HG02870 (cell line): ENCODE measurements around the gene ZNF264.
A peak's percentile ranks its signal among the peaks of the same experiment; 100 is the strongest.
"Not testable (repeated sequence)": the region's sequence is repeated elsewhere in the genome, so short reads cannot be mapped to it uniquely, and the experiment has no call there.

Experiments
- ATAC-seq: cut with Tn5 transposase; IDR thresholded peaks from one replicate; pipeline ENCODE4 v1.9.1; 2021; ENCODE audit warnings: mild to moderate bottlenecking, moderate library complexity; ENCODE audit not compliant: unreplicated experiment

ZNF264 gene

DNA sequence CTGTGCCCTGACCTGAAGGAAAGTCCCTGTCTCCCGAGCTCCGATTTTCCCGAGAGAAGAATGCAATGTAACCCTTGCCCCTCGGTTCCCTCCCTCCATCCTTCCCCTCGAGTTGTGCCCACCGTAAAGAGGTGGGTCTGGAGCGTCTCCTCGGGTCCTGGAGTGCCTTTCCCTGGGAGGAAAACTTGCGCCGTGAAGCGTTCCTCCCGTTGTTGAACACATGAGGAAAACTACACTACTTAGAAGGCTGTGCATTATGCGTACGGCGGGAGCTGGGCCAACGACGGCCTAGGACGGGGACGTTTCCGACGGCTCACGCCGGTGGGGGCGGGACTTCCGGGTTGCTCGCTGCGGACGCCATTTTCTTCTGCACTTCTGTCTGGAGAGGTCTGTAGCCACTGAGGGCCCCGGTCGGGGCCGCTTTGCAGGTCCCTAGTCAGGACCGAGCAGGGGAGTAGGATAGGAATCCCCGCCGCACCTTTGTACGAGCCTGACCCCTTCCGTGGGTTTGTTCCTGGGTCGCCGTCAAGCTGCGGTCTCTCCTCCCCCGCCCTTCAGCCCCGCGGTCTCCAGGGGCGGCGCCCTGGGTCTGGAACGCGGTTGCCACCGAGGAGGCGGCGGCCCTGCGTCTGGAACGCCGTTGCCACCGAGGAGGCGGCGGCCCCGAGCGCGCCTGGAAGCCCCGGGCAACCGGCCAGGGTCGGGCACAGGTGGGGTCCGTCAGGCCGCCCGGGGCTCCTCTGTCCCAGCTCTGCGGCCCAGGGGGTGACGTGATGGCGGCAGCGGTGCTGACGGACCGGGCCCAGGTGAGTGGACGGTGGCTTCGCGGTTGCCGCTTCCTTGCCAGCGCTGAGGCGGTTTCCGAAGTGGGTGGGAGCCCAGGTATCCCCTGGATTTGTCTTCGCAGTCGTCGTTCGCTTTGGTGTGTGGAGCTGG, at the start of gene ZNF264:
ZNF264 (plus strand) TSS at position 360 of the 936 bp plus-strand sequence; CDS start at position 774, 414 bp downstream.
- ATAC-seq, result peak; percentile 94

GRCh38 chr19:57141699-57142098, 49.6 kb upstream of the ZNF264 start:
- no peak for ATAC-seq

DNA sequence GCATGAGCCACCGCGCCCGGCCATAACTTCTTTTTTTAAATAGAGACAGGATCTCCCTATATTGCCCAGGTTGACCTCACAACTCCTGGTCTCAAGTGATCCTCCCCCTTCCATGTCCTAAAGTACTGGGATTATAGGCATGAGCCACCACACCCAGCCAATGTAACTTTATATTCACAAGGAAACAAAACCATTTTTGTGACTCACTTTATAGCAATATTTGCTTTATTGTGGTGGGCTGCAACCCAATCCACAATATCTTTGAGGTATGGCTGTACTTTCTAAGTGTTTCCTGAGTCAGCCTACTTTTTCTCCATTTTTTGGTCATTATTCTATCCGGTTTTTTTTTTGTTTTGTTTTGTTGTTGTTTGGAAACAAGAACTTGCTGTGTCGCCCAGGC, 38.4 kb upstream of the ZNF264 start:
- ATAC-seq, result no peak

- no peak for ATAC-seq
Observed at GRCh38 chr19:57161985-57162539, 29.2 kb upstream of the ZNF264 start.

GRCh38 chr19:57165846-57166245, 25.5 kb upstream of the ZNF264 start:
- ATAC-seq, result no peak

DNA sequence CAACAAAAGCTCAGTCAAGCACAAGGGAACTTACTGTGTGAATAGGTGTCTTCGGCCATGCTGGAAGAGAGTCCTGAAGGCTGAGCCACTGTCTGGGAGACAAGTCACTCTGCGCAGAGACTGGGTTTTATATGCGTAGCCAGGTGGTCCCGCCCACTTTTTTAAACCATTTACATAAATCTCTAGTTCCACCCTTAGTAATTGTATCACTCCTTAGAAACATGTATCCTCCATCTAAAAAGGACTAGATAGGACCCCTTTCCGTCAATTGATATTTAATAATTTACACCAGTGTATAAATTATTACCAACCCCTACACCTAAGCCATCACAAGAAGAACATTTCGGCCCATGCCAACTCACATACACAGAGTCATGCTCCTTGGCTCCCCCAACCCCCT, 23.9 kb upstream of the ZNF264 start, which contains the start of gene DUXA:
DUXA (minus strand) TSS at position 101 of the 400 bp plus-strand sequence; CDS start at position 59, 42 bp downstream.
- no peak for ATAC-seq

DNA sequence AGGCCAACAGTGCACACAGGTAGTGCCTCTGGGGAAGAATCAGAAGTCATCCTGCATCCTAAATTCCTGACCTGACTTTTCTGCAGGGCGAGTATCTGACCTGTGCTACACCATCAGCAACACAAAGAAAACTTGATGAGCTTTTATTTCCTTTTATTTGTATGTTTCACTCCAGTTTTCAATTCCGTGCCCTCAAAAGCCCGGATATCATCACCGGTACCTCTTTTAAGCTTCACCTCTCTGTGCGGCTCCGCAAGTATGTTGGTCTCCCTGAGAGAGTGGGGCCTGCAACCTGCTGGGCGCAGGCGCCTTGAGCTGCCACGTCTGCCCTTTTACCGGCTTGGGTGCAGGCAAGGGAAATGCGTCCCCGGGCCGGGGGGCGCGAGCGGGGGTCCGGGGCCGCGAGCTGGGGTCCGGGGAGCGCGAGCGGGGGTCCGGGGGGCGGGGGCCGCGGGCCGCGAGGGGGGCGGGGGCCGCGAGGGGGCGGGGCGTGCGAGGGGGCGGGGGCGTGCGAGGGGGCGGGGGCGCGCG, 19.7 kb upstream of the ZNF264 start:
- no peak for ATAC-seq

DNA sequence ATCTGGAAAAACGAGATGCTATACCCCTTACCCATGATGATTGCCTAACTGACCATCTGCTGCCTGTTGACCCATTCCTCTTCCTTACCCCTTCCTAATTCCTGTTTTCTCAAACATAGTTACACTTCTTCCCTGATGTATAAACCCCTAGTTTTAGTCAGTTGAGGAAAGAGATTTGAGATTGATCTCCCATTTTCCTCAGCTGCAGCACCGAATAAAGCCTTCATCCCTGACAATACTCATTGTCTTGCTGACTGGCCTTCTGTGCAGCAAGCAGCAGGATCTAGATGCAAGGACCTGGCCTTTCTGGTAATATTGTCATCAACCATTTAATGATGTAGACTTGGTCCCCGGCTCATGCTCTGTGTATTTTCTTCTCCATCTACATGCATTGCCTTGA, 999 bp upstream of the ZNF264 start:
- no peak for ATAC-seq

DNA sequence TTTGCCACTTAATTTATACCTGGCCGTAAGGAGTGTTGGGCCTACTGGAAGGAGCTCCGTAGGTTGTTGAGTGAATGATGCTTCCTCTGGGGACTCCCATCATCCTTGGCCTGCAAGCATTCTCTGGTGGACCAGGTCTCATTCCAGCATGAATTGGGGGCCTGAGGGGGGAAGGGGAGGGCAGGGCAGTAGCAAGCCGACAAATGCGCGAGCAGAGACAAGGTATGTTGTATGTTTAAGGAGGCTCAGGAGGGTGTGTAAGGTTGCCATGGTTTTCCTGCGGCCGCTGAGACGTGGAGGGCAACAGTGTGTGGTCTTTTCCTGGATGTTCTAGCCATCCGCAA, 749 bp downstream of the ZNF264 start:
- ATAC-seq, result peak; percentile 13

DNA sequence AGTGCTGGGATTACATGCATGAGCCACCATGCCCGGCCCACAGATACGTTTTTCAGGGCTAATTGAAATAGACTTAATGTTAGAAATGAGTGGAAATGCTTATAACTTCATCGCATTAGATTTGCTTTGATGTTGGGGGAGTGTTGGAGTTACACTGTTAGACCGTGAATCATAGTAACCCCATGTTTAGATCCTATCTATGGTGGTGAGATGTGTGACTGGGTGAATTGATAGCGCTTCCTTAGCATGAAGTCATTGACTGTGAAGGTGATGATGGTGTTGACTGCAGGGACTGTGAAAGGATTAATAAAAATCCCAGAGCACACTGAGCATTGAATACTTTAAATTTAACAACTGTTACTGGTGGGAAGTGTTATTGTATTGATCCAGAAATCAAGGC, 1.7 kb downstream of the ZNF264 start:
- no peak for ATAC-seq

- not testable (repeated sequence) for ATAC-seq
Observed at GRCh38 chr19:57197874-57198273, 6.6 kb downstream of the ZNF264 start.

DNA sequence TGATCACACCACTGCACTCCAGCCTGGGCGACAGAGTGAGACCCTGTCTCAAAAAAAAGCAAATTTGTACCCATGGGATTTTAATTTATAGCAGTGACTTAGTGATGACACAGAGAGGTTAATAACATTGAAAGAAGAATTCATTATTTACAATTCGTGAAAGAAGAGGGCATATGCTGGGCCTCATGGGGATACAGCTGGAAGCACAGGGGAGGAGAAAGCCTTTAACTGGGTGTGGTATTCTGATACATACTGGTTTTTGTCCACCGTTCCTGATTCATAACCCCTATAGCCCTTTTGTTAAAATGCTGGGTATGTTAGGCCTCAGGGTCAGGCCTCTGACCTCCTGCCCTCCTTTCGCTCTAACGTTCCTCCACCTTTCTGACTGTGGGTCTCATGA, 10.9 kb downstream of the ZNF264 start:
- no peak for ATAC-seq

- no peak for ATAC-seq
Observed at GRCh38 chr19:57210381-57210780, 19.1 kb downstream of the ZNF264 start.

- no peak for ATAC-seq
Observed at GRCh38 chr19:57212109-57212508, 20.8 kb downstream of the ZNF264 start.

- ATAC-seq, result no peak
Observed at GRCh38 chr19:57227502-57227901, 36.2 kb downstream of the ZNF264 start.

- no peak for ATAC-seq
Observed at GRCh38 chr19:57231686-57232085, 40.4 kb downstream of the ZNF264 start.

GRCh38 chr19:57233207-57233606, 41.9 kb downstream of the ZNF264 start:
- no peak for ATAC-seq

- peak; percentile 10 for ATAC-seq
Observed at GRCh38 chr19:57239982-57240310, 48.6 kb downstream of the ZNF264 start.

GRCh38 chr19:57240311-57241090, 49.2 kb downstream of the ZNF264 start, which contains the start of gene ZNF805:
ZNF805 (plus strand) TSS chr19:57240632; CDS start chr19:57240892, 260 bp downstream.
- peak; percentile 89 for ATAC-seq

GRCh38 chr19:57241176-57241575, 49.9 kb downstream of the ZNF264 start:
- ATAC-seq, result no peak

DNA sequence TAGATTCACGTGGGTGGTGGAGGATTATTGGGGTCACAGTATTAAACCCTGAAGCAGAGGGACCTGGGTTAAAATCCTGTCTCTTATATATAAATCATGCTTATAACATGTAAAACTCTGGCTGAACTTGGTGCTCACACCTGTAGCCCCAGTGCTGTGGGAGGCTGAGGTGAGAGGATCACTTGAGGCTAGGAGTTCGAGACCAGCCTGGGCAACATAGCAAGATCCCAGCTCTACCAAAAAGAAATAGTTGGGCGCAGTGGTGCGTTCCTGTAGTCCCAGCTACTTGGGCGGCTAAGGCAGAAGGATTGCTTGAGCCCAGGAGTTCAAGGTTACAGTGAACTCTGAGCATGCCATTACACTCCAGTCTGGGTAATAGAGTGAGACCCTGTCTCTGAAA, 51.5 kb downstream of the ZNF264 start:
- ATAC-seq, result no peak
